Activated T-cell treated with anti-CD3 and anti-CD28 coated beads for 24 hours (primary cell): ENCODE measurements around the gene MRPL14.
A peak's percentile ranks its signal among the peaks of the same experiment; 100 is the strongest.

ENCODE experiments used
- DNase-seq: peaks from one replicate; pipeline ENCODE4 v3.0.0-alpha.2; 2020; ENCODE audit warnings: low read depth

Gene MRPL14

GRCh38 chr6:44127186-44128019 lies at the start of gene MRPL14, which contains the start of gene TMEM63B:
MRPL14 (minus strand) TSS chr6:44127452; CDS start chr6:44116611, 10,841 bp downstream.
TMEM63B (plus strand) TSS chr6:44127554; CDS start chr6:44134585, 7,031 bp downstream.
- DNase-seq: peak; percentile 87

GRCh38 chr6:44176130-44176761 lies 49.0 kb upstream of the MRPL14 start:
- DNase-seq: no peak

GRCh38 chr6:44172731-44173500 lies 45.7 kb upstream of the MRPL14 start:
- DNase-seq: peak; percentile 72

- DNase-seq: no peak
Measured at GRCh38 chr6:44171899-44172546, 44.8 kb upstream of the MRPL14 start.

GRCh38 chr6:44169886-44170570 lies 42.8 kb upstream of the MRPL14 start:
- DNase-seq: no peak

GRCh38 chr6:44169154-44169553 lies 41.9 kb upstream of the MRPL14 start:
- DNase-seq: no peak

GRCh38 chr6:44167567-44167966 lies 40.3 kb upstream of the MRPL14 start:
- no peak for DNase-seq

GRCh38 chr6:44166591-44167184 lies 39.4 kb upstream of the MRPL14 start:
- no peak for DNase-seq

- DNase-seq: no peak
Measured at GRCh38 chr6:44166116-44166515, 38.9 kb upstream of the MRPL14 start.

GRCh38 chr6:44162876-44163625 lies 35.8 kb upstream of the MRPL14 start:
- no peak for DNase-seq

GRCh38 chr6:44161997-44162338 lies 34.7 kb upstream of the MRPL14 start:
- DNase-seq: no peak

- DNase-seq: no peak
Measured at GRCh38 chr6:44158770-44159228, 31.5 kb upstream of the MRPL14 start, which contains the start of gene CAPN11. CAPN11 (plus strand) TSS chr6:44158820; CDS start chr6:44158849, 29 bp downstream.

GRCh38 chr6:44157152-44157521 lies 29.9 kb upstream of the MRPL14 start:
- no peak for DNase-seq

- no peak for DNase-seq
Measured at GRCh38 chr6:44156494-44157151, 29.4 kb upstream of the MRPL14 start.

- no peak for DNase-seq
Measured at GRCh38 chr6:44154067-44154466, 26.8 kb upstream of the MRPL14 start.

GRCh38 chr6:44152533-44152932 lies 25.3 kb upstream of the MRPL14 start:
- no peak for DNase-seq

- no peak for DNase-seq
Measured at GRCh38 chr6:44152109-44152461, 24.8 kb upstream of the MRPL14 start.

GRCh38 chr6:44151348-44152108 lies 24.3 kb upstream of the MRPL14 start:
- DNase-seq: peak; percentile 72

GRCh38 chr6:44150317-44150917 lies 23.2 kb upstream of the MRPL14 start:
- DNase-seq: no peak
